ENCODE results near the gene SP5.
"Not testable (repeated sequence)": the region's sequence is repeated elsewhere in the genome, so short reads cannot be mapped to it uniquely, and the experiment has no call there.

The SP5 gene

DNA sequence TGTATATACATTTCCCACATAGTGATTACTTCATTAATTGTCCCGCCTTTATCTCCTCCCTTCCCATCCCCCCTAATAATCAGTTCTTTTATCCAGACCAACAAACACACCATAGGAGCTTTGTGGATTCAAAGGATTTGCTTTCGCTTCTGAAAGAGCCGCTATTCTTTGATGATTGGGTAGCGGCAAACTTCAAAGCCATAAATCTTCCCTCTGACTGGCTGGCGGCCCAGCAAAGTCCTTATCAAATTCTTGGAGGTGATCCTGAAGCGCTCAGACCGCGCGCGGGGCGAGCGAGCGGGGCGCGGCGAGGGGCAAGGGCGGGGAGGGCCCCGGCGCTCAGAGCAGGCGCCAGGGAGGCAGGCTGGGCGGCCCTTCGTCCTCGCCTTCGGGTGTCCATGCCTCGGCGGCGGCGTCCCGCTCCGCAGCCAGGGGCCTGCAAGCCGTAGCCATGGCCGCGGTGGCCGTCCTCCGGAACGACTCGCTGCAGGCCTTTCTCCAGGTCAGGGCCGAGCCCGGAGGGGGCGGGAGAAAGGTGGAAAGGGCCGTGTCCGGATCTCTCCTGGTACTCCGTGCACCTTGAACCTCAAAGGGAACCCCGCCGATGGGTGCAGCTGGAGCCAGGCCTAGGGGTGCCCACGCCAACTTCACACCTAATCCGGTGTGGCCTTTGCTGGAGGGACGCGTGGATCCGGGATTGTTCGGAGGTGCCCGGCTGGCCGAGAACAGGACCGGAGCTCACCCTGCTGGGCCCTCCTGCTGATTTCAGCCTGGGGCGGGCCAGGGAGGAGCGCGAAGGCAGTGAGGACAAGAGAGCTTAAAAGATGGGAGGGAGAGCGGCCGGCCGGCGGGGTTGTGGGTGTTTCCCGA lies at the start of gene SP5:
SP5 (plus strand) TSS at position 276 of the 870 bp plus-strand sequence; CDS start at position 452, 176 bp downstream.
- DNase-seq = peak; percentile 58

DNA sequence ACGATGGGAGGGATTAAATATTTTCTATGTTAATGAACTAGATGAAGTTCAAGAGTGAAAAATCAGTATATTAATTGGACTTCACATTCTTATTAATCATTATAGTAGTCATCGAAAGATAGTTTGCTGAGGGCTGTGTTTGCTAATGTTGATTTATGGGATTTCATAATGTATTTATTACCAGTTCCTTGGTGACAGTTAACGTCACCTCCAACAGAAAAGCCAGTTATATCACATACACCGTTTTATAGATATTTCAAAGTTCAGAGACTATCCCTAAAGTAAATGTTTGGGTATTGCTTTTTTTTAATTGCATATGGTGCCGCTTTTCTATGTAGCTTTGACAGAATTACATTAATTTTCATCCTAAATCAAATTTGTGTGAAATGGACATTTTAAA lies 49.4 kb upstream of the SP5 start:
- DNase-seq = no peak

DNA sequence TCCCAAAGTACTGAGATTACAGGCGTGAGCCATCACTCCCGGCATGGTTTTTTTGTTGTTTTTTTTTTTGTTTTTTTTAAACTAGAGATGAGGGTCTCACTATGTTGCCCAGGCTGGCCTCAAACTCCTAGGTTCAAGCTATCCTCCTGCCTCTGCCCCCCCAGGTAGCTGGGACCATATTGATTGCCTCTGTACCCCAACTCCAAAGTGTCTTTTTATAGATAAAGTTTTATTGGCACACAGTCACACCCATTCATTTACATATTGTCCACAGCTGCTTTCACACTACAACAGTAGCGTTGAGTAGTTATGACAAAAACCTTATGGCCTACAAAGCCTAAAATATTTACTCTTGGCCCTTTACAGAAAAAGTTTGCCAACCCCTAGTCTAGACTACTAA lies 45.2 kb upstream of the SP5 start:
- no peak for DNase-seq

DNA sequence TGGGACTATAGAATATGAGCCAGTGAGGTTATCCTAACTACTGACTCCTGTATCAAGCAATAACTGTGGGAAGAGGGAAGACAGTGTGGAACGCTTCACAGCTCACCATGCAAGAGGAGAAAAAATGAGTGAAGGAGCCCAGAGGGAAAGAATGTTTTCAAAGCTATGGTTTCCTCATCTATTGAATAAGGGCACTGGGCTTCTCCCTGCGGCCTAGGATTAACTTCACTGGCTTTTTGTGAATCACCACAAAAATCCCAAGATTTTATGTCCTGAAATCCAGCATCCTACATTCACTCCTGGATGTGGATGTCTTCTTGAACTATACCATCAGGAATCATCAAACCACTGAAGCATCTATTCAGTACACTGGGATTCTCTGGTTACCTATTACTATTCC lies 44.5 kb upstream of the SP5 start:
- DNase-seq = no peak

DNA sequence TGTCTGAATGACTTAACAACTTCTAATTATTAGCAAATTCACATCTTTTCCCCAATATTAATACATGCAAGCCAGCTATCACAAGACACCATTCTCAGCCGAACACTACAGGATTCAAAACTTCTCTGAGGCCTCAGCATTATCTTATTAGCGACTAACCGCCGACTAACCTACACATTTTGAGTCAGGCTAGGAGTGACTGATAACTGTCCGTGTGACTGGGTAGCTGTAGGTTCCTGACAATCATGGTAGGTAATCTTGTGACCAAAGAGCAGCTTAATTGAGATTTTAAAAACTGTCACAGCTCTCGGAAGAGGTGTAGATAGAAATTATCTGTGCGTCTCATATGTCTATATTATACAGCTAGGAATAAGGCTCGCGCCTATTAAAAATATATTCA lies 44.1 kb upstream of the SP5 start:
- no peak for DNase-seq

DNA sequence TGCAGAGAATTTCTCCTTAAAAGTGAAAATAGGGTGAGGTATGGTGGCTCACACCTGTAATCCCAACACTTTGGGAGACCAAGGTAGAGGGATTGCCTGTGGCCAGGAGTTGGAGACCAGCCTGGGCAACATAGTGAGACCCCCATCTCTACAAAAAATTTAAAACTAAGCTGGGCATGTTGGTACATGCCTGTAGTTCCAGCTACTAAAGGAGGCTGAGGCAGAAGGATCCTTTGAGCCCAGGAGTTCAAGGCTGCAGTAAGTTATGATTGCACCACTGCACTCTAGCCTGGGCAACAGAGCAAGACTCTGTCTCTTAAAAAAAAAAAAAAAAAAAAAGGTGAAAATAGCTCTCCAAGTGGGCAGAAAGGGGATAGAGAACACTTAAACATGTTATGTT lies 40.9 kb upstream of the SP5 start:
- not testable (repeated sequence) for DNase-seq

DNA sequence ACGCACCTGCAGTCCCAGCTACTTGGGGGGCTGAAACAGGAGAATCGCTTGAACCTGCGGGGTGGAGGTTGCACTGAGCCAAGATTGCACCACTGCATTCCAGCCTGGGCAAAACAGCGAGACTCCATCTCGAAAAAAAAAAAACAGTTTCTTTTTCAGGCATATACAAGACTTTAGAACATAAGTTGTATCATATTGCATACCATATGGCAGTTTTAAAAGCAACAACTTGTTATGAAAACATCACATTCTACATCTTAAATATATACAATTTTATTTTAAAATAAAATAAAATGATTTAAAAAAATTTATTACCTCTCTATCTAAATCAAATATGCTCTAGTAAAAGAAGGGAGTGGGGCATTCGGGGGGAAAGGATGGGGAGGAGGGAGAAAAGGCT lies 39.4 kb upstream of the SP5 start:
- no peak for DNase-seq

DNA sequence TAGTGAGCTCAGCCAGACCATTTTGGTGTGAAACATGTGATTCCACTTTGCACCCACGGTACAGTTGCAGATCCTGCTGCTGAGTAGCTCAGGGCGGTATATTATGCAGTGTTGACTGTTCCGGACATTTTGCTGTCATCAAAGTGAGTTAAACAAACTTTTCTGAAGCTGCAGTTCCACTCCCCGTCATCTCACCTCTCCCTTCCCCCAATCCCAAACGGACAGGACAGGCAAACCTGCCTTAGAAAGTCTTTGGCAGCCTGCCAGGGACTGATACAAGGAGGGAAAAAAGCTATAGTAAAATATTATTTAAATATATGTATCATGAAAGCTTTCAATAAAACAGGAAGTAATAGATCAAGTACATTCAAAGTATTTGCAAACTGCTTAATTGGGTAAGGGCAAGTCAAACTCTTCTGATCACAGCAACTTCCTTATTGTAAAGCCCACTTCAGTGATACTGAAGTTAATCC lies 35.5 kb upstream of the SP5 start:
- peak; percentile 64 for DNase-seq

DNA sequence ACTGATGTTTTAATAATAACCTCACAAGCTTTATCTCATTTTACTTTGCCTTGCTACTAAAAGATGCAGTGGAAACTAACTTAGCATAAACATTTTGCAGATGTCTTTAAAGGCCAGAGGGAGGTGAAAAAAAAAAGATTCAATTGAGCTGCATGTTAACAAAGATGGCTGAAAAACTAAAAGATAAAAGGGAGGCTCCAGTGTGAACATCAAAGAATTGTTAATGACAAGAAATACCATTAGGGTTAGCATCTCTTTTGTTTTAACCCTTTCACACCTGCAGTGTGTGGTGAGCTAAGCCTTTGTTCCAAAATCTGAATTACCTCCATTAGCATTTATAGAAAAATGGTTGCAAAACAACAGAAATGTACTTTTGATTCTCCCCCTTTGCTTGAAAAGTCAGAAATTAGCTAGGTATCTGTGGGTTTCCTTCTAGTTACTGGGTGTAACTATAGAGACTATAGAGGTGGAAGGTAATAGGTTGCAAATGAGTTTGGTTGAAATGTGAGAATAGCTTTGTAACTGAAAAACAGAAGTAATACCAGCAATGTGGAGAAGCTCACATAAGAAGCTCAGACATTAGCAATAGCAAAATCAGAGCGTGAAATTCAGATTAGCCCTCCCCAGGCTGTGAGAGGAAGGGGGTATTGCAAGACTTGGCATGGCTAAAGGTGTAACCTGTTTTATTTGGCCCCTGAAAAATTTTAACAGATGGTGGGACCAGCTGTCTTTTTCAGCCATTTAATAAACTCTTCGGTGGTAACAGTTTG lies 34.8 kb upstream of the SP5 start:
- no peak for DNase-seq

DNA sequence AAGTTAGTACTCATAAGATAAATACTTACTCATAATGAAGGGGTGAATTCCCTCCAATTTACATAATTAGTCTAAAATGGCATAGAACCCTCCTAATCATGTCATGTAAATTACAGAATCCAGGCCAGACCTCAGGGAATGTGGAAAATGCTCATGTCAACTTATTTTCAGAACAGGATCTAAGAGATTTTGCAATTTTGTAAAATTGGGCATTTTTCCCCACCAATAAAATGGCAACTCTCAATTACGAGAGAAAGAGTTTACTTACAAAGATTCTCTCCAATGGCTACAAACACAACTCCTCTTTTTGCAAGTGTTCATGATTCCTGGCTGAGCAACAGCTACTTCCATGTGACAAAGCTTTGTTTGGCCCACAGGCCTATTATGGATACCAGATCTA lies 33.8 kb upstream of the SP5 start:
- DNase-seq = no peak

DNA sequence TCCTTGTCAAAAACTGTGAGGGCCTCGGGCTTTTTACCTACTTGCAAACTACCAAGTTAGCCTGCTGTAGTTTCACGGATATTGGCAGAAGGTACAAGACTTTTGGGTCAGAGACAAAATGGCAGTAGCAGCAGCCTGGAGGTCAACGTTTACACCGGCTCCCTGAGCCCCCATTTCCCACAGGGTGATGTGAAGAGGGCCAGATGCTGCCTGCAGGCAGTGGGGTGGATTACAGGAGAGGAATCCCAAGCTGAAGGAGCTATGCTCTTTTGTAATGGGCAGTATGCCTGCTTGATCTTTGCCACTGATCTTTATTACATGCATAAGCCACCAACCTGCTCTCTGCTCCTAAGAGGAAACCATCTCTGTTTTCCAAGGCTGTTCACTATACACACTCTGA lies 29.5 kb upstream of the SP5 start:
- DNase-seq = no peak

DNA sequence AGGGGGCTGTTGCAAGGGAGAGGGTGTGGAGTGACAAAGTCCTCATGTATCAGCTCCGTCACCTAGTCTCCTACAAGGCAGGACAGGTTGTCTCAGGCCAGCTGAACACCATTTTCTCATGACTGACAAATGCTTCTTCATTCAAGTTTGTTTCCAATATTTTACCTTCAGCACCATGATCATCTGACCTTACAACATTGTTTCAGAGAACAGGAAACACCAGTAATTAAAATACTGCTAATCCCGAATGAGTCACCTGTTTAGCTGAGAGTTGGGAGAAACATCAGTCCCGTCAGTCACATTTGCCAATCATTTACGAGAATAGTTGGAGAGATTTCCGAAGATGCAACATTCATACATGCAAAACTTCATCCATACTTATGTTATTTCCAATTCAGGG lies 25.7 kb upstream of the SP5 start:
- DNase-seq = no peak

DNA sequence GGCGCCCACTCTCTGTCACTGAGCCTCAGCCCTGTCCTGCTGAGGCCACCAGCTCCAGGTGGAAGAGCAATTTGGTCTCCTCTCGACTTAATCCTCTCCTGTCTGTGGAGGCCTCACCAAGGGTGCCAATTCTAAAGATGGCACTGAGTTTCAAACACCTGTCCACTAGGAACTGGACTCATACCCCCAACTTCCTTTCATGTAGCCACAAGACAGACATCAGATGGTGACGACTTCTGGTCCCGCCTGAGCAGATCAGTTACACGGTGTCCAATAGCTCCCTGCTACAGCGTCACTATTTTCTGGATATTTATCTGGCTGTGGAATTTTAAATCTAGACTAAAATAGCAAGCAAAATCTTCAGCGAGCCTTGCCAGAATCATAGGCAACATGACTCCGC lies 24.5 kb upstream of the SP5 start:
- DNase-seq = no peak

DNA sequence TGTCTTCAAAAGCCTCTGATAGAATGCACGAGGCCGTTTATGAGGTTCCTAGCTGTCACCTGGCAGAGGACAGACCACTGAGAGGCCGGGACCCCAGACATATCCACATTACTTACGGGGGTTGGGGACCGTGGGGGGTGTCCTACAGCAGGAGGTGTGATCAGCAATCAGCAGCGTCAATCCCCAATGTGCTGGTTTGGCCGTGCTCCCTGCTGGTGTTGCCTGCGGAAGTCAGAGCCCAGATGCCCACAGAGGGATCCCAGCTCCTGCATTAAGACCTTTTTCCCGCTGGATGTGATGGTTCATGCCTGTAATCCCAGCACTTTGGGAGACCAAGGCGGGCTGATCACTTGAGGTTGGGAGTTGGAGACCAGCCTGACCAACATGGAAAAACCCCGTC lies 20.8 kb upstream of the SP5 start:
- no peak for DNase-seq

DNA sequence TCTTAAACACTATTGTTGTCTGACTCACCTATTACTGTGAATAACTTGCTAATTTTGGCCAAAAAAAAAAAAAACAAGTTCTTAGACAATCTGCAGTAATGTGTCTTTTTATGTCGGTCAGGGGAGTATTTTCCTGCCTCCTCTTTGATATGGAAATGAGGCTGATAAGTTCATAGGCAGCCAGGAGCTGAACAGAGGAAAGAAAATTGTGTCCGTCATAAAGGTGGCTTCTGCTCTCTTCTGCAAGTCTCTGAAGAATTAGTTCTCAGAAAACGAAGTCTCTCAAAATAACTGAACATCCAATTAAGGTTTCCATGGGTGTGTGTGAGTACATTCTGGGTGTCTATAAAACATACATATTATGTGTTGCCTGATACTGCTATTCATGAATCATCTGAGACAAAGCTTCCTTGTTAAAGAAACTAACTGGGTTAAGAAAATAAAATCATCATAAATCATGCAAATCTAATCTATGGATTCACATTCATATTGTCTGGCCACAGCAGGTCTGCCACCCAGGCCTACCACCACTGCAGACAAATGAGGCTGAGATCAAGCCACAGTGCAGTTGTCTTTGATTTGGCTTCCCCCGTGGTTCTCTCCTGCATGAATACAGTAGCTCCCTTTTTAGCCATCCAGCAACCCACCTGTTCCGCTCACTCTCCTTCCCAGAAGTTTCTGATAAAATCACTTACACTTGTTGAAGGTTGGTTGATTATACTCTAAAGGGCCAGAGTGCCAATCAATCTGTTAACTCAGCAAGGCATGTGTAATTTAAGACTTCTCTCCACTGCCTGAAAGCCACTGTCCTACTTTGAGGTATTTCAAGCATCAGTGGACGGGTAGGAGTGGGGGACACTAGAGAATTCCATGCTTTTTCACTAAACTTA lies 19.4 kb upstream of the SP5 start:
- no peak for DNase-seq

DNA sequence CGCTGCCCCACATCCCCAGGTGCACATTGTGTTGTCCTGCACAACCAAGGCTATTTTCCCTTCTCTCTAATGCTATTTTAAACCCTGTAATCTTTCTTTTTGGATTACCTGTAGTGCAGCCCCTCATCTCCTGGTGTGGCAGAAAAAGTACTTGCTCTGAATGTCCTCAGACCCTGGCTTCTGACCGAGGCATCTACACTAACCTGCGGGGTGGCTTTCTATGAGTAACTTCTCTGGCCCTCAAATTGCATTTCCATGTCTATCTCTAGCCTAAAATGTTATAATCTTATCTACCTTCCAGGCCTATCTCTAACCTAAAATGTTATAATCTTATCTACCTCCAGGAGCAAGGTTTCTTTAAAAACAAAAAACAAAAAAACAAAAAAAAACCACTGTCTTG lies 18.2 kb upstream of the SP5 start:
- DNase-seq = no peak

DNA sequence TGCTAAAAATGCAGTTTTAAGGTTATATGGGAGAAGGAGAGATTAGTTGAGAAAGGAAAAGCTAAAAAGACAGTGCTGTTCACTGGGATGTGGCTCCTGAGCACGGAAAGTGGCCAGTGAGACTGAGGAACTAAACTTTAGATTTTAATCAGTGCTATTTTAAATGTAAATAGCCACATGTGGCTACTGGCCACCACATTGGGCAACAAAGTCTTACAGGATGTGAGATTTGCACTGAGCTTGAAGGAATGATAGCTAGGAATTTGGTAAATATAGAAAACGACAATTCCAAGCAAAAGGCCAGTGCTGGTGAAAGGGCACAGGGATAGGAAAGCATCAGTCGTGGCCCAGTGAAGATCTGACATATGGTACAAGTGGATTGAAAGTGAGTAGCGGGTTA lies 14.1 kb upstream of the SP5 start:
- DNase-seq = no peak

DNA sequence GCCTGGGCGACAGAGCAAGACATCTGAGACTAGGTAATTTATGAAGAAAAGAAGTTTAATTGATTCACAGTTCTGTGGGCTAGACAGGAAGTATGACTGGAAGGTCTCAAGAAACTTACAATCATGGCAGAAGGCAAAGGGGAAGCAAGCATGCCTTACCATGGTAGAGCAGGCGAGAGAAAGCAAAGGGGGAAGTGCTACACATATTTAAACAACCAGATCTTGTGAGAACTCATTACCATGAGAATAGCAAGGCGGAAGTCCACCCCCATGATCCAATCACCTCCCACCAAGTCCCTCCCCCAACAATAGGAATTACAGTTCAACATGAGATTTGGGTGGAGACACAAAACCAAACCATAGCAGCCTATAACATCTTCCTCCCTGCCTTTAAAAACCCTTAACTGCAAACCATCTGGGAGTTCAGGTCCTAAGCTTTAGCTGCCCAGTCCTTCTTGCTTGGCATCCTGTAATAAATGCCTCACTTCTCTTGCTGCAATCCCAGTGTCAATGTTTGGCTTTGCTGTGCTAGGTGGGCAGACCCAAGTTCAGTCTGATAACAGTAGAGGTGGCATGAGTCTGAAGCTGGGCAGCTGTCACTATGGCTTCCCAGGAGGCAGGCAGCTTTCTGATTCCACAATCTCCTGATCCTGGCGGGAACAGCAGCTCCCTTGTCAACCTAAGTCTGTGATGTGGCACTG lies 11.2 kb upstream of the SP5 start:
- no peak for DNase-seq

DNA sequence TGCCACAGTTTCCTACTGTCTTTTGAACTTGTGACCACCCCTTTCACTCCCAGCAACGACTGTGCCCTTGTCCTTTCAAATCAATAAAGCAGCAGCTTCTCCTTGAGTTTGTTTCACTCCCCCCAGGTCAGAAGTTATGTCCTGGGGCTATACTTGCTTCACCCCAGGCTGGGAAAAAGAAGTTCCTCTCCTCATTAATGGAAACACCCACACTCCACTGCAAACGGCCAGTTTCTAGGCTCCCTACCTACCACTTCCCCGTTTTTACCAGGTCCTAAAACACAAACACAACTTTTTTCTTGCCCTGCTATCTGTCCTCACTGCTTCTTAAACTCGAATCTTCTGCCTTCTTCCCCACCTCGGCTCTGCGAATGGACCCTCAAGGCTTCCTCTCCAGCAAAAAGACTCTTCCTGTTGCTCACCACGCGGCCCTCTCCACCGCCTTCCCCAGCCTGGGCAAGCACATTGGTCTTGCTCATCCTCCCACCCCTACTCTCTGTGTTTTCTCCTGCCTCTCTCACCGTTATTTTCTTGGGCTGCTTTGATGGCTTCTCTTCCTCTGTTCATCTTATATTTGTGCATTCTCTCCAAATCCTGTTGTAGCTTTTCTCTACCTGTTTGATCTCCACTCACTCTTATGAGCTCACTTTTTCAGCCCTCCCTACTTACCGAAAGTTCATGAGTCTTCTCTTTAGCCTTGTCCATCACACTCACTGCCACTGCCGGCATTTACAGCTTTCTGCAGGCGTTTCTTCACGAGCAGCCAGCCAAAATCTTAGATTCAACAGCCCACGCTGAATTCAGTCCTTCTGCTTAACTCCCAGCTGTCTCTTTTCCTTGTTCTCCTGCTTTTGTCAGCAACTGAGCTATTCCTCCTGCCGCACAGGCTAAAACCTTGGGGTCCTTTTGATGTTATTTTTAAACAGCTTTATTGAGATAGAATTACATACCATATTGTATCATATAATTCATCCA lies 7.0 kb upstream of the SP5 start:
- DNase-seq = no peak

DNA sequence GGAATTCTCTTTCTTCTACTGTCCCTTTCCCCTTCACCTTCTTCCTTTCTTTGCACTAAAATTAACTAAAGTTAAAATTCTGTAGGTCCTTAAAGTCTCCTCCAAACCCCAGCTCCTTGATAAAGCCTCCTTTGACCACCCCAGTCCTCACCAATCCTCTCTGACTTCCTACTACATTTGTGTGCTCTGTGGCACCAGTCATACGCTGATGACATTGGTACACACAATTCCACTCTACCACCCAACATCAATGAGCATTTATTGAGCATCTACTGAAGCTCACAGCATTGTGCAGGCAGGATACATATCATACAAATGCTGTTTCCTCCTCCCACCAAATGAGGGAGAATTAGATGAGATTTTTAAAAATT lies 4.5 kb upstream of the SP5 start:
- no peak for DNase-seq

DNA sequence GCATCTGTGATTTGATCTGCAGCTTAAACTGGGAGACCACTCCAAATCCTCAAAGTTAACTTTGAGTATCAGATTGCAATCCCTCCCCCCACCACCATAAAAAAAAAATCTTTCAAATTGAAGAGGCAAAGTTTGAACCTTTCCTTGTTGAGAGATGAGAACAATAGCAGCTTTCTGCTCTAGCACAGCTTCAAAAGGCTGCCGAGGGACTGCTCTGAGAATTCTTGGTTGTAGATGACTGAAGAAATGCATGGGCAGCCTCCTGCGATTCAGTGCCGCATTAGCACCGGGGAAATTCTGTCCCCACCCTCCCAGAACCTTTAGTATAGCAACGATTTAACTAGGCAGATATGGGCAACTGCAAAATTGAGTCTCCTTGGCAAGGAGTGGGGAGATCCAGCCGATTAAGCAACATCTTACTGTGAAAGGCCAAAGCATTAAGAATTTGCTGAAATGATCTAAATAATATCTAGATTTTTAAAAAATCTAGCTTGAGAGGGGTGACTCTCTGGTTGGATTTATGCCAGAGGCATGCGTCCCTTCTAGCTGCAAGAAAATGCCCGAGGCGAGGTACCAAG lies 3.9 kb upstream of the SP5 start:
- no peak for DNase-seq
